Activated CD8-positive, alpha-beta memory T cell treated with anti-CD3 and anti-CD28 coated beads for 1 hour (primary cell): ENCODE data around the gene PPFIBP1.
"Not testable (repeated sequence)": the region's sequence is repeated elsewhere in the genome, so short reads cannot be mapped to it uniquely, and the experiment has no call there.

Experiments
- DNase-seq, 2 donors: peaks; one replicate each; pipeline ENCODE4 v3.0.0-alpha.2; 2020; ENCODE audit warnings: low read depth in 1 of 2; ENCODE audit errors: extremely low read depth in 1 of 2

PPFIBP1 gene

DNA sequence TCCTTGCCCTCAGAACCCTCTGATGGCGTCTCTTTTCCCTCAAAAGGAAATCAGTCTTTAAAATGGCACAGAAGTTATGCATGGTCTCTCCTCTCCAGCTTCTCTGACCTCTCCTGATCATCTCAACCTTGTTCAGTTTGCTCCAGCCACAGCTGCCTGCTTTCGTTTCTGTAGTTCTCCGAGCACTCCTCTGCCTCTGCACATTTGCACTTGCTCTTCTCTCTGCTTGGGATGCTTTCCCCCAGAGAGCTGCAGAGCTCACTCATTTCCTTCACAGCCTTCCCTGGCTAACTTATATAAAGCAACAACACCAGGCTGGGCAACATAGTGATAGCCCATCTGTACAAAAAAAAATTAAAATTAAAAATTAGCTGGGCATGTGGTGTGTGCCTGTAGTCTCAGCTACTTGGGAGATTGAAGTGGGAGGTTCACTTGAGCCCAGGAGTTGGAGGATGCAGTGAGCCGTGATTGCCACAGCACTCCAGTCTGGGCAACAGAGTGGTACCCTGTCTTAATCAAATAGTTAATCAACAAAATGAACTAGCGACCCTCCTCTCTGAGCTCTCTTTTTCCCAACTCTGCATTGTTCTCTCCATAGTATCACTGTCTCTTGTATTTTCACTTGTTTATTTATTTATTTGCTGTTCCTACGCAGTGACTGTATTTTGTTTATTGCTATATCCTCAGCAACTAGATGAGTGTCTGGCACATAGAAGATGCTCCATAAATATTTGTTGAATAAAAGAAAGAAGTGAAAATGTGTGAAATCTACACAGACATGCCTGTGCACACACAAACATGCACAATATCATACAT lies 37.7 kb downstream of the PPFIBP1 start:
- DNase-seq: no peak

DNA sequence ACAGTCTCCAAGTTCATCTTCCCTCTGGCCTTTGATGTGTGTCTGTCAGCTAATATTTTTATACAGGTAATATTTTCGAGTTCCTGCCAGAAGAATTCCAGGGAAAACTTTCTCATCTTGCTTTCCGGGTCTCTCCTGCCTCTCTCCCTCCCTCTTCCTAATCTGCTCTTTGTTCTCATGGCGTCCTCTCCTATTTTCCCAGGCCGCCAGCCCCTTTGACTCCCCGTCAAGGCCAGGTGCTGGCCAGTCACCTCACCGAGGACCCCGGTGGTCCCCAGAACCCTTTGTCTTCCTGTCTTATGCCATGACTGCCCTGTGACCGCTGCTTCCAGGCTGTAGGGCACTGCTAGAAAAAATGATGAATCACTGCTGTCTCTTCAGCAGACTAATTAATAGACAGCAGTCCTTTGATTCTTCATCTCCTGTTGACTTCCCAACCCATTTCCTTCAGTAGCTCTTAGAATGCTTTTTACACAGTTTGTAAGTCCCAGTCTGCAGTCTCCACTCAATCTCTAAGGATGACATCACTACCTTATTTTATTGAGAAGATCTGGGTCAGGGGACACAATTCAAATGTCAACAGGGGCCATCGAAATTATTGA lies 40.7 kb downstream of the PPFIBP1 start:
- DNase-seq: no peak

DNA sequence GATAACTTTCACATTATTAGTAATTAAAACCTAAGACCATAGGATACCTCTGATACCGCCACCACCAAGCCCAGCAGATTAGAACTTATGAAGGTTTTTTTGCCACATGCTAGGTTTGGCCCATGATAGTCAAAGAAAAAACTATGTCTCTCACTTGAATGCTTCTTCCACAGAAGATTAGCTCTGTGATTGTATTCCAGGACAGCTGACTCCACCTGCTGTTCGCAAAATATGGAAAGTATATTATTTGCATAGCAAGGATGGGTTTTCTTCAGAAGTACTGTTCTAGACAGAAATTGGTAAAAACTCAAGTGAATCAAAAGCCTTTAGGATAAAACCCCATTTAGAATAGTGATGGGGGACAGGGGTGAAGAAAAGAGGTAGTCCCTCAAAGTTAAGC lies 42.2 kb downstream of the PPFIBP1 start:
- DNase-seq: no peak

- DNase-seq: no peak
These were observed 42.6 kb downstream of the PPFIBP1 start for GRCh38 chr12:27566626-27567025.

DNA sequence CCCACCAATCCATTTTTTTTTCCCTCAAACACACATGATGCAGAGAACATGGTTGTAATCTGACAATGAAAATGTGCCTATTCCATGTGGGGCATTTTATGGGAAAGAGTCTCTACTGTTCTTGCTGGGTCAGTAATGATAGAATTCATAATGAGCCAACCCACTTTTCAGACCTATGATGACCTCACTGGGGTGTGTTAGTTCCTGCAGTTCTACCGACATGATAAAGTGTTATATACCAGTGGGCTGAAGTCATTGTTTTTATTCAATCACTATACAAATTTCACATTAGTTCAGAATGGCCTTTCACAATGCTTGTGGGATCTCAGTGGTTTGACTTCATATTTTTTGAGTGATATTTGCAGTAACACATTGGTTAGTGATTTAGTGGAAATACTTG lies 47.5 kb downstream of the PPFIBP1 start:
- no peak for DNase-seq

DNA sequence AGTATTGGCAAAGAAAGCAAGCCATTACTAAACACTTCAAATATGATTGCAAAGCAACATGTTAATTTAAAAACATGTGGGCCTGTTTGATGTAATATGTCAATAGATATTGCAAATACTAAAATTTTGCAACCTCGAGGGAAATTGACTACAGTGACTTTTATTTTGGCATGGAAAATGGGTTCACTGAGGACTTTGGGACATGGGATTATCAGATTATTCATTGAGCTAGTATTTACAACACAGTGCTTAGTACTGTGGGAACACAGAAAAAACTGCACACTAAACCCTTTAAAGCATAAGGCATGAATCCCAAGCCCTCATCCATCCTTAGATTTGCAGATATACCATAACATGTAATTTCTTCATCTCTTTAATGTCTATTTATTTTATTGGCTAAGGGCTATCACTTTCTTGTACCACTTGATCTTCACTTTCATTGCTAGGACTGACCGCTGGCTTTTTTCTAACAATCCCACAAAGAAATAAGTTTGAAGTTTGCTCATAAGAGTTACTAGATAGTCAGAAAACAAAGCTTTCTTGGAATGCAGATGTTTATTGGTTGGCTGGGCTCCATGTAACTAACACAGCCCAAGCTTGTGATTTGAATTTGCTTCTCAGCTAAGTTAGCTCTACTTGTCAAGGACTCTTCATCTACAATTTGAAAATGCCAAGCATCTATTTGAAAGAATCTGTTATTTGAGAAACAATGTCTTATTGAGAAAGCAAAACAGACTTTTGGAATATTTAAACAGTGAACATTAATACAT lies 48.7 kb downstream of the PPFIBP1 start:
- no peak for DNase-seq

DNA sequence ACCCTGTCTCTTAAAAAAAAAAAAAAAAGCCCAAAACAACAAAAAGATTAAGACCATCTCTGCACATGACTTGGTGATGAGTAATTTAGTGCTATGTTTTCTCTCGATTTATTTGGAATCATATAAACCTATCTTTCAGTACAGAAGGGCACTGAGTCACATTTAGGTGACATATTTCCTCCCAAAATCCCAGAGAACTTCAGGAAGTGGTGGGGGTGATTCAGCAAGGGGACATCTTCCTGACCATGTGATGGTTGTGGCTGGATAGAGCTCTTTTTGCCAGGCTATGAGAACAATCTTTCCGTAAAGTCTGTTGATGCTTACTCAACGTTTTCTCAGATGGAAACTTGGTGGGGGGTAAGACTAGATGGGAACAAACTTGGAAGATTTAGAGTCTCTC lies 50.0 kb downstream of the PPFIBP1 start:
- no peak for DNase-seq

DNA sequence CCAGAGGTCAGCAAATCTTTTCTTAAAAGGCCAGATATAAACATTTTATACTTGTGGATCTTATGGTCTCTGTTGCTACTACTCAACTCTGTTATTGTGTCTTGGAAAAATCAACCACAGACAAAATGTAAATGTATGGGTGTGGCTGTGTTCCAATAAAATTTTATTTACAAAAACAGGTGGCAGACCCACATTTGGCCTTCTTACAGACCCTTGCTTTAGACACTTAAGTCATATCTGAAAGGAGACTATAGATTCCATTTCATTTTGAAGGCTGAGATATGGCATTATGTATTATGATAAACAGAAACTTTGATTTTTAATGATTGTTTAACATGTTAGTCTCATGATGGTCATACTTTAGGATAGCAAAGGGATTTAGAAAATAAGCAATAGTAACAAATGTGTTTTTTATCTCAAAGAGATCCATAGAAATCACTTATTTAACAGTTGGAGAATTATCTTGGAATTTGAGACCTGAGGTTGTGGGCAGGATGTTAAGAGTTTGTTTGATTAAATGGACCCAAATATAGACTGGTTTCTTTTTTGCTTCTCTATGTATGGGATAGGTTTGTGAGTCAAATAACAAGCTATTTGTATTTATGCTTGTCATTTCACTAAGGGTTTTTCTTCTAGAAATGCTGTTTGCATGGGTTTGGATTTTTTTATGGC lies 51.2 kb downstream of the PPFIBP1 start:
- no peak for DNase-seq

DNA sequence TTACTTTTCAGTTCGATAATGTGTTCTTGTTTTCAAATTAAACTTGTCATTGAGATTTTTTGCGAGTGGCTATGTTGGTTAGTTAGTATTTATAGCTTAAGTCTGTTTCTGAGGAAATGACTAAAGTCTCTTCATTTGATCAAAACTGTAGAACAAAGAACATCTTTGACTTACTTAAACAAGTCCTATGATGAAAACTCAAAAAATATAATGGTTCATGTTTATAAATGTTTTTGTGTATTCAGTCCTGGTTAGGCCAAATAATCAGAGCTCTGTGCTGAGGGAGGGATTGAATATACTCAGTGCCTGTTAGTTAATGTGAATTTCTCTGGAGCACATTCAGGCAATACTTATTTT lies 51.7 kb downstream of the PPFIBP1 start:
- no peak for DNase-seq

GRCh38 chr12:27576667-27577347 lies 52.8 kb downstream of the PPFIBP1 start:
- no peak for DNase-seq

DNA sequence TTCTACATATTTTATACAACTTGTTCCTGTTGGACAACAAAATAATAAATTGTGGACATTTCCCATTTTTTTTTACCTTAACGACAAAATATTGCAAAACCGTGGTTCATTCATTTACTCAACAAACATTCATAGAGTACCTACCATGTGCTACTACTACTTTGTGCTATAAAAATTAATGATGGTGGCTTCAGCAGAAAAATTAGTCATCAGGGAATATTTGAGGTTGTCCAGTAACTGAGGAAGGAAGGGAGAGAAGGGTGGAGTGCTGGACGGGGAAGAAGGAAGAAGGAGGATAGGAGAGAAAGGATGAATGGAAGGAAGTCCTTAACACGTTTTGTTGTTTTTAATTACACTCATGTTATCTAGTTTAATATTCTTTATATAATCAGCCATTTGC lies 53.7 kb downstream of the PPFIBP1 start:
- no peak for DNase-seq

DNA sequence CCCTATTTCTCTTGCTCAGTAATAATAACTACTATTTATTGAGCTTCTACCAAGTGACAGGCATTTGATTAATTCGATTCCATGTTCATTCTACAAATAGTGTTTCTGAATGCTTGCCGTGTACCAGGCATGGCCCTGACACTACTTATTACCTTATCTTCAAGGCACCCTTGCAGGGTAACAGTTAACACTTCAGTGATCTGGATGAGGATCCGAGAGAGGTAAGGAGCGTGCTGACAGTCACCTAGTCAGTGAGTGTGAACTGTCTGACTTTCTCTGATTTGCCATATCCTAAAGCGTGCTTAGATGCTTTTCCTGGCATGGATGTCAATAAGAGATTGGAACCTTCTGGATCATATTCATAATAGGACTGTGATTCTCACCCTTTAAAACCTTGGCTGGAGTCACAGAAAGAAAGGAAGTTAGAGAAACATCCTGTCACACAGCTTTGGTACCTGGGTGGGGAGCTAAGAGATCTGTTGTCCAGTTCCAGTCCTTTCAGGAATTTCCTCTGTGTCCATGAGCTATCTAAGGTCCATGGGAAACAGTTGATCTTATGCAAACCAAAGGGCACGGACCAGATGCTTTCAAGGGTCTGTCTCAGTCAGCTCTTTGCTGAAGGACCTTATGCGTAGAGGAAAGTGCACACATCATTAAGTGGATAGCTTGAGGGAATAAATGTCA lies 54.8 kb downstream of the PPFIBP1 start:
- DNase-seq: no peak

DNA sequence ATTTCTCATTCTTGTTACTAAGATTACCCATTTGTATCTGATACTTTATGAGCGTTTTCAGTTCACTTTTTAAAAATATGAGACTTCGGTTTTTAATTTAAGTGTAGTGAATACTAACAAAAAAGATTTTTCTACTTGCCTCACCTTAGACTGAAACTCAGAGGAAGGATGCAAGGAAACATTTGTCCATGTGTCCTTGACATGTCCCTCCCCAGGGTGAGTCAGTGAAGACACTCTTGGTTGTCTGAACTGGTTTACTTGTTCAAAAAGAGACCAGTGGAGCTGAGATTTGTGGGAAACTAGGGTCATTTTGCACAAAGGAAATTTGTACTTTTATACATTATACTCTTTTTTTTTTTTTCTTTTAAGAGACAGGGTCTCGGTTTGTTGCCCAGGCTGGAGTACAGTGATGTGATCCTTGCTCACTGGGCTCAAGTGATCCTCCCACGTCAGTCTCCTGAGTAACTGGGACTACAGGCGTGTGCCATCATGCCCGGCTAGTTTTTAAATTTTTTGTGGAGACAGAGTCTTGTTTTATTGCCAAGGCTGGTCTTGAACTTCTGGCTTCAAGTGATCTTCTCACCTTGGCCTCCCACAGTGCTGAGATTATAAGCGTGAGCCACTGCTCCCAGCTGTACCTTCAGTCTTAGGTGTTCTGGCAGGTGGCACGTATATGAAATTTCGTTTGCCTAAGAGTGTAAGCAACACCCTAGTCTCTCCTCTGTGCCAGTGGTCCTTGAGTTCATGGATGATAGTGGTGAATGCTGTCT lies 56.7 kb downstream of the PPFIBP1 start:
- no peak for DNase-seq

GRCh38 chr12:27581331-27581671 lies 57.3 kb downstream of the PPFIBP1 start:
- DNase-seq: not testable (repeated sequence)

DNA sequence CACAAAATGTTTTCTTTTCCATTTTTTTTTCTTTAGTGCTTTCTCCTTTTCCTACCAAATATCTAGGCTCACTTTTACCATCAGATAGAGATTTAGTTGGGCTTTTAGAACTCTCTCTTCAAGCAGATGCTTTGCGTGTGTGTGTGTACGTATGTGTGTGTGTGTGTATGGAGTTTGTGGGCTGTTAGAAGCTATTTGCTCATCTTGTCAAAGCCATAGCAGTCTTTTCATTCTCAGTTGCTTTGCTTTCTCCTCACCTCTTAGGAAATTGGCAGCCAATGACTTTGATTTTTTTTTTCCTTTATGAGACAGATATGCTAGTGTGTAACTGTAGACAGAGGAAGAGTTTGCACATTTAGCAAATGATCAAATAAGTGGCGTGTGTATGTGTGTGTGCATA lies 57.8 kb downstream of the PPFIBP1 start:
- DNase-seq: not testable (repeated sequence)

- not testable (repeated sequence) for DNase-seq
These were observed 58.4 kb downstream of the PPFIBP1 start for GRCh38 chr12:27582445-27582844.

- no peak for DNase-seq
These were observed 59.2 kb downstream of the PPFIBP1 start for GRCh38 chr12:27583057-27583797.

DNA sequence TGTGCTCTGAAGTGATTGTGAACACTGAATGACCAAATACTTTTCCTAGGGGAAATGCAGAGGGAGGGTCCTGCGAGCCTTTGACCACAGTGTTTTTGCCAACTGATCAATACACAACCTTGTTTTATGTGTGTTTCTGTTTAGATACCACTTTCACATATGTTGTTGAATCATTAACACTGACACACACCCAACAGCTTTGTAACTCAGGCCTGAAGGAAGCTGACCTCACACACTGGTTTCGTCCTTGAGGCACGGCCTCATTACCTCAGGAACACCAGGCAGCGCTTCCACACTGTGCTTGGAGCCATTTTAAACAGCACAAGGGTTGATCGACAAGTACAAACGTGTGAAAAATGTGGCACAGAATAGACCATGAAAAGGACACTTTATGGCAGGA lies 60.0 kb downstream of the PPFIBP1 start:
- DNase-seq: no peak

- no peak for DNase-seq
These were observed 61.8 kb downstream of the PPFIBP1 start for GRCh38 chr12:27585739-27586265.
